NCI-H1436 (cell line): ENCODE data around the gene FICD.

ENCODE experiments used
- DNase-seq: peaks from one replicate; lab custom pipeline; 2025; lab: John Stamatoyannopoulos, UW

Gene FICD

DNA sequence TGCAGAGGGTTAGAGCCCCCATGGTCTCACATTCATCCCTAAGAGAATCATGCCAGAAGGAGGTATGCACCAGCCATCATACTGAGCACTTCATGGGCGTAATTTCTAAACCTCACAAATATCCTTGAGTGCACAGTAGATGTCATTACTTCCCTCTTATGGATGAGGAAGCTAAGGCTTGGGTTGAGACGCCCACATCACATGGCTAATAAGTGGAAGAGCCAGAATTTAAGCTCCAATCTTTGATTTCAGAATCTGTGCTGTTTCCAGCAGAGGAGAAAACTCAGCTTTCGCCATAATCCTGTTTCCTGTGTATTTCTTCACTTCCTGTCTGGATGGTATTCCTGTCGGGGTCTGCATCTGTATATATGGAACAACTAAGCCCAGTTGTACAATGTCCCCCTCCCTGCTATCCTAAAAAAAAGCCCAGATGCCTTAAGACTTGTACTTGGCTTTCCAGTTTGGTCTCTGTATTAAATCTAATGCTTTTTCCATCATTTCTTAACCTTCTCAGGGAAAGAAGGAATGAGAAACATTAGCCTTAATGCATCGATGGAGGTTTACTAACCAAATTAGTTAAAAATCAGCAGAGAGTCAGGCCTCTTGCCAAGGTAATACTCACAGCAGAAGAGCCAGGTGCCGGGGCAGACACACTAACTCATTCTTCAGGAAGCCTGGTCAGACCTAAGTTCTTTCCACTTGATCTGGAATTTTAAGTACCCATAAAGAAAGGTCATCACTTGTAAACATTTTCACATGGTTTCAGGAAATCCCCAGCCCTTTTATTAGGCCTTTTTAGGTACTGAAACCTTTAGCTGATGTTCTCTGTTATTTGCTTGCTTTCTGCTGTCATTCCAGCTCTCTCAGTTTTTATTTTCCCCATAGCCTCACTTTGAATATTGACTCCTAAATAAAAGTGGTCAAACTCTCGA, 52.6 kb downstream of the FICD start:
- no peak for DNase-seq

DNA sequence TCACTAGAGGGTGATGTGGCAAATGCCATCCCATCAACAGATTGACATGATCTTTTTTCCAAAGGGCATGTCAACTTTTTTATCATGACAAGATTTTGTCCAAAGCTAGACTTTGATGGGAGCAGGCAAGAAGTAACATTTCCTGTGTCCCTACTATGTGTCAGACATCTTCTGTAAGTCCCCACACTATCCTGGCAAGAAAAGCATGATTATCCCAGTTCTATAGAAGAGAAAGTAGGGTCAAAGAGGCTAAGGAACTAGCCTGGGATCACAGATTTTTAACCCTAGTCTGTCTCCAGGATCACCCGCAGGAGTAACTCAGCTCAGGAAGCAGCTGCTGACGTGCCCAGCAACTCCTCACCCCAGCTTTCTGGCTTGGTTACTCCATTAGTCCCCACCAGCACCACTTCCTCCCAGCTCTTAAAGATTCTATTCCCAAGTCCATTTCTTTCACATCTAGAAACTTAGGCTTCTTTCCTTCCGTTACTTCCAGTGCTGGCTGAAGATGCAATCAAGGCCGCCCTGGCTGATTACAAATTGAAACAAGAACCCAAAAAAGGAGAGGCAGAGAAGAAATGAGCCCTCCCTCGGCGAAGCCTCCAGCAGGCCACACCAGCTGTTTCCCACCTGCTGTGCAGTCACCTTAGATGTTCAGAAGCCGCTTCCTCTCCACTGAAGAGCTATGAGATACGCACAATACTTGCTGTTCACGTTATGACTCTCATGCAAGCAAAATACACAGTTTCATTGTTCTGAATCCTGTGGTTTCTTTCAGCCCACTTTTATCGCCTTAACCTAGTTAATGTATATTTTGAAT, 53.5 kb downstream of the FICD start:
- no peak for DNase-seq
